PC-9 (cell line): ENCODE measurements around the gene LIMK1. TPM values are rescaled to one million over a fixed set of nuclear protein-coding genes. Genes with fewer than 3 reads are reported as not detected.

Source experiments
- BruUV-seq: library from RNA; stranded (reverse); fragments of 400-500 nt; replicated peaks from 2 replicates; lab custom pipeline; 2021; lab: Mats Ljungman, UMichigan
- CTCF ChIA-PET: fragments of 300-600 bp; sonication (Branson Sonifier 250); formaldehyde crosslinking; loops from one replicate; lab custom pipeline; 2022; ENCODE audit warnings: antibody characterized with exemption; lab: Charles Lee
- POLR2A ChIA-PET: fragments of 300-600 bp; sonication (Branson Sonifier 250); formaldehyde crosslinking; loops from one replicate; lab custom pipeline; 2022; ENCODE audit warnings: antibody characterized with exemption; ENCODE audit not compliant: unreplicated experiment; lab: Charles Lee
- DNase-seq, 2 experiments: peaks; one replicate each; pipeline versions ENCODE4 v3.0.0 to v3.0.0-alpha.2; 2015 to 2022; ENCODE audit warnings: mixed read lengths in 1 of 2
- H2AFZ ChIP-seq: fragments of 200-600 bp; sonication (generic); 2 replicates; pipeline ENCODE4 v1.8.1; 2017; ENCODE audit warnings: antibody characterized with exemption
- H3F3A ChIP-seq: fragments of 200-600 bp; sonication (generic); 2 replicates; pipeline ENCODE4 v1.8.1; 2017; ENCODE audit warnings: antibody characterized with exemption, mild to moderate bottlenecking, low read depth; ENCODE audit not compliant: insufficient read depth
- H3K27ac ChIP-seq: fragments of 200-600 bp; sonication (generic); 2 replicates; pipeline ENCODE4 v1.6.1; 2016; ENCODE audit warnings: mixed run types
- H3K27me3 ChIP-seq: fragments of 200-600 bp; sonication (generic); 2 replicates; pipeline ENCODE4 v1.6.1; 2016; ENCODE audit warnings: low read depth, mixed run types; ENCODE audit not compliant: insufficient read depth
- H3K36me3 ChIP-seq: fragments of 200-600 bp; sonication (generic); 2 replicates; pipeline ENCODE4 v1.6.1; 2016; ENCODE audit warnings: low read depth, mixed run types
- H3K4me1 ChIP-seq: fragments of 200-600 bp; sonication (generic); replicated peaks from 2 replicates; pipeline ENCODE4 v1.6.1; 2016; ENCODE audit warnings: mixed run types; ENCODE audit not compliant: insufficient read depth
- H3K4me2 ChIP-seq: fragments of 200-600 bp; sonication (generic); 2 replicates; pipeline ENCODE4 v1.6.1; 2017; ENCODE audit warnings: mixed run types
- H3K4me3 ChIP-seq: fragments of 200-600 bp; sonication (generic); 2 replicates; pipeline ENCODE4 v1.6.1; 2016; ENCODE audit warnings: mixed run types
- H3K79me2 ChIP-seq: fragments of 200-600 bp; sonication (generic); 2 replicates; pipeline ENCODE4 v1.6.1; 2017; ENCODE audit warnings: low read depth, mixed run types
- H3K9me2 ChIP-seq: fragments of 200-600 bp; sonication (generic); 2 replicates; pipeline ENCODE4 v1.8.1; 2017; ENCODE audit warnings: mild to moderate bottlenecking; ENCODE audit not compliant: insufficient read depth
- H3K9me3 ChIP-seq: fragments of 200-600 bp; sonication (generic); 2 replicates; pipeline ENCODE4 v1.8.1; 2016; ENCODE audit warnings: low read depth; ENCODE audit not compliant: insufficient read depth
- H4K20me1 ChIP-seq: fragments of 200-600 bp; sonication (generic); 2 replicates; pipeline ENCODE4 v1.8.1; 2017; ENCODE audit not compliant: insufficient read depth
- CTCF ChIP-seq: fragments of 200-600 bp; sonication (generic); conservative IDR thresholded peaks from 2 replicates; pipeline ENCODE4 v1.6.1; 2017; ENCODE audit warnings: mixed run types, antibody characterized with exemption, mild to moderate bottlenecking, moderate library complexity
- EZH2 ChIP-seq: fragments of 200-600 bp; sonication (generic); IDR thresholded peaks from 2 replicates; pipeline ENCODE4 v1.8.0; 2017; ENCODE audit warnings: antibody characterized with exemption, low read depth
- intact Hi-C: fragments of 100-400 bp; cut with micrococcal nuclease; formaldehyde crosslinking; loops from one replicate; pipeline ENCODE4 v1.10.0; 2022; ENCODE audit not compliant: unreplicated experiment
- total RNA-seq: library from RNA; stranded (reverse); gene quantifications from 2 replicates; pipeline ENCODE4 v1.2.3, GENCODE V29; 2021

Gene LIMK1
- total RNA-seq, 1 experiment from 2014 or later = 148 TPM

DNA sequence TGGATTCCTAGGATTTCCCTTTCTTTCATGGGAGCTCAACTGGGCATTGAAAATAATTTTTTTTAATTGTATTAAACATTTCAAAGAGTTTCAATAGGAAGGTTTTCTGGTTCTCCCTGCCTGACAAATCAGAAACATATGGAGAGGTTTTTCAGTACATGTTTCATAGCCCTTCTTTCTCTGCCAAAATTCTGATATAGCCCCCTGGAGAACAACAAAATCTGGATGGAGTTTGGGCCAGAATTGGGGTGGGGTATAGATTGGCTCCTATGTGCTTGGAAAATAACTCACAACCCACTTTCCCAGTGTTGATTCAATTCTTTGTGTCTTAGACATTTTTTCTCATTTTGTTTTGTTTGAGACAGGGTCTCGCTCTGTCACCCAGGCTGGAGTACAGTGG, 66.0 kb downstream of the LIMK1 start:
- CTCF ChIA-PET = interaction anchor here (0.8 kb wide), 1 partner anchor 57 kb away, joined by 3 read pairs; no protein-coding TSS in a partner anchor
- no peaks in the 10 kb centered on the region for H4K20me1 ChIP-seq
- BruUV-seq = no TSS peak
- no peak overlapping the region for H3K27ac ChIP-seq
- DNase-seq = no peak
- no peaks in the 10 kb centered on the region for H3K9me2 ChIP-seq
- H3K9me3 ChIP-seq = no peaks in the 10 kb centered on the region; the same call in 1 of the 2 replicates
- no peaks in the 10 kb centered on the region for H3K79me2 ChIP-seq
- POLR2A ChIA-PET = no interaction called here
- no peak overlapping the region for H3K4me2 ChIP-seq
- intact Hi-C loops = no loop called here
- no peak overlapping the region for H3K4me3 ChIP-seq
- TF ChIP-seq EZH2 (no peak), CTCF (no peak)
- H3K27me3 ChIP-seq = no peaks in the 10 kb centered on the region
- no peaks in the 10 kb centered on the region for H3K36me3 ChIP-seq
- no peak overlapping the region for H2AFZ ChIP-seq
- H3K4me1 ChIP-seq = peaks cover 14% of the 10 kb centered on the region
- peaks cover 13% of the 10 kb centered on the region for H3F3A ChIP-seq

- Histone ChIP-seq H3K4me1 (peaks cover 15% of the 10 kb centered on the region), H3K9me3 (no peaks in the 10 kb centered on the region), H3K9me2 (no peaks in the 10 kb centered on the region), H3K4me3 (no peak overlapping the region), H2AFZ (no peak overlapping the region), H3K4me2 (peak overlapping the region; percentile 15), H3F3A (peaks cover 24% of the 10 kb centered on the region), H3K27ac (peak overlapping the region; percentile 37; the same call in 1 of the 2 replicates), H4K20me1 (no peaks in the 10 kb centered on the region), H3K36me3 (no peaks in the 10 kb centered on the region), H3K27me3 (no peaks in the 10 kb centered on the region), H3K79me2 (no peaks in the 10 kb centered on the region)
- TF ChIP-seq CTCF (no peak), EZH2 (no peak)
- BruUV-seq = no TSS peak
- peak; percentile 68 to 77 for DNase-seq
- POLR2A ChIA-PET = interaction anchor here (0.6 kb wide), 1 partner anchor 11 kb away, joined by 6 read pairs; no protein-coding TSS in a partner anchor
- CTCF ChIA-PET = interaction anchor here (0.6 kb wide), 1 partner anchor 15 kb away, joined by 4 read pairs; no protein-coding TSS in a partner anchor
- intact Hi-C loops = no loop called here
Measured at GRCh38 chr7:74153736-74154135, 70.1 kb downstream of the LIMK1 start.

GRCh38 chr7:74155810-74156395, 72.3 kb downstream of the LIMK1 start:
- no peaks in the 10 kb centered on the region for H3K27me3 ChIP-seq
- TF ChIP-seq CTCF (no peak), EZH2 (no peak)
- no peaks in the 10 kb centered on the region for H3K9me3 ChIP-seq
- H3K4me3 ChIP-seq = no peak overlapping the region
- no peaks in the 10 kb centered on the region for H3K36me3 ChIP-seq
- no peak for DNase-seq
- BruUV-seq = no TSS peak
- intact Hi-C loops = no loop called here
- no peak overlapping the region for H3K4me2 ChIP-seq
- H3F3A ChIP-seq = peaks cover 24% of the 10 kb centered on the region
- H4K20me1 ChIP-seq = no peaks in the 10 kb centered on the region
- ChIA-PET POLR2A (interaction anchor here (0.7 kb wide), 1 partner anchor 73 kb away, joined by 4 read pairs; no protein-coding TSS in a partner anchor), CTCF (no interaction called here)
- peaks cover 20% of the 10 kb centered on the region for H3K4me1 ChIP-seq
- no peaks in the 10 kb centered on the region for H3K9me2 ChIP-seq
- peak overlapping the region; percentile 57 for H3K27ac ChIP-seq
- H3K79me2 ChIP-seq = no peaks in the 10 kb centered on the region
- H2AFZ ChIP-seq = no peak overlapping the region
